ENCODE measurements around the gene PRKRA.

GRCh38 chr2:178484245-178485041, 33.5 kb upstream of the PRKRA start:
- TF ChIP-seq, protein P1, sequence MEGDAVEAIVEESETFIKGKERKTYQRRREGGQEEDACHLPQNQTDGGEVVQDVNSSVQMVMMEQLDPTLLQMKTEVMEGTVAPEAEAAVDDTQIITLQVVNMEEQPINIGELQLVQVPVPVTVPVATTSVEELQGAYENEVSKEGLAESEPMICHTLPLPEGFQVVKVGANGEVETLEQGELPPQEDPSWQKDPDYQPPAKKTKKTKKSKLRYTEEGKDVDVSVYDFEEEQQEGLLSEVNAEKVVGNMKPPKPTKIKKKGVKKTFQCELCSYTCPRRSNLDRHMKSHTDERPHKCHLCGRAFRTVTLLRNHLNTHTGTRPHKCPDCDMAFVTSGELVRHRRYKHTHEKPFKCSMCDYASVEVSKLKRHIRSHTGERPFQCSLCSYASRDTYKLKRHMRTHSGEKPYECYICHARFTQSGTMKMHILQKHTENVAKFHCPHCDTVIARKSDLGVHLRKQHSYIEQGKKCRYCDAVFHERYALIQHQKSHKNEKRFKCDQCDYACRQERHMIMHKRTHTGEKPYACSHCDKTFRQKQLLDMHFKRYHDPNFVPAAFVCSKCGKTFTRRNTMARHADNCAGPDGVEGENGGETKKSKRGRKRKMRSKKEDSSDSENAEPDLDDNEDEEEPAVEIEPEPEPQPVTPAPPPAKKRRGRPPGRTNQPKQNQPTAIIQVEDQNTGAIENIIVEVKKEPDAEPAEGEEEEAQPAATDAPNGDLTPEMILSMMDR (IDR thresholded peaks at IDR 0.05) = no peak
- TF ChIP-seq POLR2A (IDR thresholded peaks at IDR 0.05) = no peak

Data from lower leg skin (tissue), 3 donors.